ENCODE data around the gene CXCL1.

DNA sequence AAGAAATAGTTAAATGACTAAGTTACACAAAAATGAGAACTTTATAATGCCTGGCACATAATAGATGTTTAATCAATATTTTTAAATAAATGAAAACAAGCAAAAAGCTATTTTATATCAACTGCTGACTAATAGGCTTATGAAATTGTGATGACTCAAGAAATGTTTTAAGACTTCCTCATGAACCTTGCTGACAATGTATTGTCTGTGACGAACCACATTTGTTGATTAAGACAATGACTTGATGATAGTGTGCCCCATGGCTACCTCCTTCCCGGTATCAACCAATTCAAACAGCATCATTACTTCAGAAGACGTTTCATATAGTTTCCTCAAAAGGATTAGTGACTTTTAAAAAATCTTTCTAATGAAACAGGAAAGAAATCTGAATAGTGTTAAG lies 24.8 kb upstream of the CXCL1 start:
- TF ChIP-seq, protein P1, sequence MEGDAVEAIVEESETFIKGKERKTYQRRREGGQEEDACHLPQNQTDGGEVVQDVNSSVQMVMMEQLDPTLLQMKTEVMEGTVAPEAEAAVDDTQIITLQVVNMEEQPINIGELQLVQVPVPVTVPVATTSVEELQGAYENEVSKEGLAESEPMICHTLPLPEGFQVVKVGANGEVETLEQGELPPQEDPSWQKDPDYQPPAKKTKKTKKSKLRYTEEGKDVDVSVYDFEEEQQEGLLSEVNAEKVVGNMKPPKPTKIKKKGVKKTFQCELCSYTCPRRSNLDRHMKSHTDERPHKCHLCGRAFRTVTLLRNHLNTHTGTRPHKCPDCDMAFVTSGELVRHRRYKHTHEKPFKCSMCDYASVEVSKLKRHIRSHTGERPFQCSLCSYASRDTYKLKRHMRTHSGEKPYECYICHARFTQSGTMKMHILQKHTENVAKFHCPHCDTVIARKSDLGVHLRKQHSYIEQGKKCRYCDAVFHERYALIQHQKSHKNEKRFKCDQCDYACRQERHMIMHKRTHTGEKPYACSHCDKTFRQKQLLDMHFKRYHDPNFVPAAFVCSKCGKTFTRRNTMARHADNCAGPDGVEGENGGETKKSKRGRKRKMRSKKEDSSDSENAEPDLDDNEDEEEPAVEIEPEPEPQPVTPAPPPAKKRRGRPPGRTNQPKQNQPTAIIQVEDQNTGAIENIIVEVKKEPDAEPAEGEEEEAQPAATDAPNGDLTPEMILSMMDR (IDR thresholded peaks at IDR 0.05) = no peak
- TF ChIP-seq POLR2A (IDR thresholded peaks at IDR 0.05) = no peak
- no peak for TF ChIP-seq EP300 (IDR thresholded peaks at IDR 0.05)

Data from tibial nerve (tissue), 4 donors.